ENCODE data around the gene PRPH.

The PRPH gene

DNA sequence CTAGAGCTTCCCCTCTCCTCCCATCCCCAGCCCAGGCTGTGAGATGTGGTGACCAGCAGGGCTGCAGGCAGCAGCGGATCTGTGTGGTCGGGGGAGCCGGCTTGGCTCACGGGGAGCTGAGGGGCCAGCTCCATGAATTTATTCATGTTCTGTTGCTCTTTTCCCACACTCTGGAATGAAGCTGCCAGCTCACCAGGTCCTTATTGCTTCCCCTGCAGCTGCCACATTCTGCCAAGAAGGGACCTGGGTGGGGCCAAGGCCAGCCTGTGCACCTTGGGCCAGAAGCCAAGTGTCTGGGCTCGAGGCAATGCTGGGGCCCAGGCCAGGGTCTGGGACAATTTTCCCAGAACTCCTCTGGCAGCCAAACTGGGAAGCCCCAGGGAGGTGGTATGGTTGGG is 44.5 kb downstream of the PRPH start:
- peaks cover 37% of the 10 kb centered on the region for H3K27me3 ChIP-seq (replicated peaks; ENCODE audit: control insufficient read depth, insufficient read depth, low read length, poor library complexity, severe bottlenecking)
- H3K4me3 ChIP-seq (ENCODE audit: insufficient read depth, low read depth, low read length, poor library complexity, severe bottlenecking) = no peak overlapping the region
- DNase-seq = no peak
- H3K4me1 ChIP-seq (ENCODE audit: control insufficient read depth, insufficient read depth, low read length, poor library complexity, severe bottlenecking) = peaks cover 40% of the 10 kb centered on the region
- H3K9me3 ChIP-seq (ENCODE audit: control insufficient read depth, low read length) = no peaks in the 10 kb centered on the region
- H3K36me3 ChIP-seq (ENCODE audit: control insufficient read depth, insufficient read depth, low read length) = no peaks in the 10 kb centered on the region
- no peak overlapping the region for H3K27ac ChIP-seq (ENCODE audit: insufficient read depth, low read length, poor library complexity, severe bottlenecking)

DNA sequence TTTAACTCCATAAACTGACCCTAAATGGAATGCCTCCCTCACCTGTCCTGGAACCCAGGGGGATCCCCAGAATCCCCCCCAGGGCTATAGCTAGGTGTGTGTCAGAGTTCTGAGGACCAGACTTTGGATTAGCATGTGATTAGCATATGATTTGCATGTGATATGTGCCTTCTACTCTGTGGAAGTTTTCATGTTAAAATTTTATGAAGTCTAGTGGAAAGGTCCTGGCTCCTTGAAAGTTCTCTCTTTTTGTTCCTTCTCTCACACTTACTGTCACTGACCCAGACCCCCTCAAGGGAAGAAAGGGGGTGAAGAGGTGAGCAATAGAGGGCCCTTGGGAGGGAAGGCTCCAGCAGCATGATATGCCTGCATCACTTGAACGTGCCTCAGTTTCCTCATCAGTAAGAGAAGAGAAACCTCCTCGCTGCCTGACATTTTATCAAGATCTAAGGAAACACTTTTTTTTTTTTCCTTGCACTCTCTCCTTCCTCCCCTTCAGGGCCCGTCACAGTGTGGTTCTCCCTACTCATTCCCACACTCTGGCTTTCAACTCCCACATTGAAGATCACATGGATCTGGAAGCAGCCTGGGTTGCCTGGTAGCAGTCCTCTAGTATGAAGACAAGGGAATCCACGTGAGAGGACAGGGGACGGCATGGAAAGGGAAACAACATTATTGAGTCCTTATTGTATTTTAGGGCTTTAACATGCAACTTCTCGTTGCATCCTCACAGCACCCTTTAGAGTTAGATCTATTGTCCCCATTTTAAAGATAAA is 45.3 kb downstream of the PRPH start:
- H3K27me3 ChIP-seq (replicated peaks; ENCODE audit: control insufficient read depth, insufficient read depth, low read length, poor library complexity, severe bottlenecking) = peaks cover 35% of the 10 kb centered on the region

DNA sequence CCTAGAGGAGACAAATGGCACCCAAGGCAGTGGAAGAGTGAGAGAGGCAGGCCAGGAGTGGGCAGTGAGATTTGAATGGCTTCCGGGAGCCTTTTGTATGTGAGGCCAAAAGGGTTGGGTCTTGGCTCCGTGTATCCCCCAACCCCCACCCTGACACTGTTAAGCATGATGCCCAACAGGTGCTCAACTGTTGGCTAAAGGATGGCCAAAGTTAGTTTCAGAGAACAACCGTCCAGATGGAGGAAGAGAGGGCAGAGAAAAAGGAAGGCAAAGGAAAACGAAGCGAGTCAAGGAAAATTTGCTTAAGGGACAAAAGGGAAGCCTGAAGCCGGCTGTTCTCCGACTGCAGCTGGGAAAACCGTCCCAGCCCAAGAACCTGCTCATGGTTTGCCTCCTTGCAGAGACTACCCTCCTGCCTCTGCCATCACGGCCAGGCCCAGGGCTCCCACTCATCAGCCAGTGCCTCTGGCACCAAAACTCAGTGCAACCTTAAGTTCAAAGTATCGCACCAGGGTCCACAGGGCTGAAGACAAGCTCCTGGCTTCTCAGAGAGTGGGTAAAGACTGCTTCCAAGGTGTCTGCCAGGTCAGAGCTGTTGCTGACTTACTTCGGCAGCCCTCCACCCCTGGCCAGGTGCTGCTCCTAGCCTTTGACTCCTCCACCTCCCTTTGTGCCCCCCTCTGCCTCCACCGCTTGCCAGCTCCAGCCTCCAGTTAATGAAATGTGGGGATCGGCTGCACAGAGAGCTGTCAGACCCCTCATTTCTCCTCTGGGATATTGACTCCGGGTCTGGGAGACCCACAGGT is 46.2 kb downstream of the PRPH start:
- H3K27me3 ChIP-seq (replicated peaks; ENCODE audit: control insufficient read depth, insufficient read depth, low read length, poor library complexity, severe bottlenecking) = peaks cover 34% of the 10 kb centered on the region
- DNase-seq = no peak
- H3K4me1 ChIP-seq (ENCODE audit: control insufficient read depth, insufficient read depth, low read length, poor library complexity, severe bottlenecking) = peaks cover 54% of the 10 kb centered on the region
- no peak overlapping the region for H3K27ac ChIP-seq (ENCODE audit: insufficient read depth, low read length, poor library complexity, severe bottlenecking)
- H3K9me3 ChIP-seq (ENCODE audit: control insufficient read depth, low read length) = no peaks in the 10 kb centered on the region
- no peaks in the 10 kb centered on the region for H3K36me3 ChIP-seq (ENCODE audit: control insufficient read depth, insufficient read depth, low read length)
- H3K4me3 ChIP-seq (ENCODE audit: insufficient read depth, low read depth, low read length, poor library complexity, severe bottlenecking) = no peak overlapping the region

More for the DNA sequence above, 45.3 kb downstream of the PRPH start:
- DNase-seq = no peak
- Histone ChIP-seq H3K36me3 (ENCODE audit: control insufficient read depth, insufficient read depth, low read length) (no peaks in the 10 kb centered on the region), H3K27ac (ENCODE audit: insufficient read depth, low read length, poor library complexity, severe bottlenecking) (no peak overlapping the region), H3K4me3 (ENCODE audit: insufficient read depth, low read depth, low read length, poor library complexity, severe bottlenecking) (no peak overlapping the region), H3K9me3 (ENCODE audit: control insufficient read depth, low read length) (no peaks in the 10 kb centered on the region), H3K4me1 (ENCODE audit: control insufficient read depth, insufficient read depth, low read length, poor library complexity, severe bottlenecking) (peaks cover 47% of the 10 kb centered on the region)

DNA sequence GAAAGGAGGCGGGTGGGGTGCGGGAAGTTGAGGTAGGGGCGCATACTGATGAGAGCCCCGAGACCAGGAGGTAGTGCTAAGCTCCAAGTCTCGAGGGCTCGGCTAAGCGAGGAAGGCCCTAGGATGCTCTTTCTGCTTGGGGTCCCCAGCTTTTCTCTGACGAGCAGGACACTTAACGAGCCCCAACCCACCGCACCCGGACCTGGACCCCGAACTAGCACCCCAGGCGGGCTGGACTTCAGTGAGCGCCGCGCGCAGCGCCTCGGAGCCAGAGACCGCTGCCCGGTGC is 46.8 kb downstream of the PRPH start:
- H3K4me1 ChIP-seq (ENCODE audit: control insufficient read depth, insufficient read depth, low read length, poor library complexity, severe bottlenecking) = peaks cover 54% of the 10 kb centered on the region
- DNase-seq = no peak
- peaks cover 34% of the 10 kb centered on the region for H3K27me3 ChIP-seq (replicated peaks; ENCODE audit: control insufficient read depth, insufficient read depth, low read length, poor library complexity, severe bottlenecking)
- H3K9me3 ChIP-seq (ENCODE audit: control insufficient read depth, low read length) = no peaks in the 10 kb centered on the region
- no peaks in the 10 kb centered on the region for H3K36me3 ChIP-seq (ENCODE audit: control insufficient read depth, insufficient read depth, low read length)
- H3K27ac ChIP-seq (ENCODE audit: insufficient read depth, low read length, poor library complexity, severe bottlenecking) = no peak overlapping the region
- no peak overlapping the region for H3K4me3 ChIP-seq (ENCODE audit: insufficient read depth, low read depth, low read length, poor library complexity, severe bottlenecking)

DNA sequence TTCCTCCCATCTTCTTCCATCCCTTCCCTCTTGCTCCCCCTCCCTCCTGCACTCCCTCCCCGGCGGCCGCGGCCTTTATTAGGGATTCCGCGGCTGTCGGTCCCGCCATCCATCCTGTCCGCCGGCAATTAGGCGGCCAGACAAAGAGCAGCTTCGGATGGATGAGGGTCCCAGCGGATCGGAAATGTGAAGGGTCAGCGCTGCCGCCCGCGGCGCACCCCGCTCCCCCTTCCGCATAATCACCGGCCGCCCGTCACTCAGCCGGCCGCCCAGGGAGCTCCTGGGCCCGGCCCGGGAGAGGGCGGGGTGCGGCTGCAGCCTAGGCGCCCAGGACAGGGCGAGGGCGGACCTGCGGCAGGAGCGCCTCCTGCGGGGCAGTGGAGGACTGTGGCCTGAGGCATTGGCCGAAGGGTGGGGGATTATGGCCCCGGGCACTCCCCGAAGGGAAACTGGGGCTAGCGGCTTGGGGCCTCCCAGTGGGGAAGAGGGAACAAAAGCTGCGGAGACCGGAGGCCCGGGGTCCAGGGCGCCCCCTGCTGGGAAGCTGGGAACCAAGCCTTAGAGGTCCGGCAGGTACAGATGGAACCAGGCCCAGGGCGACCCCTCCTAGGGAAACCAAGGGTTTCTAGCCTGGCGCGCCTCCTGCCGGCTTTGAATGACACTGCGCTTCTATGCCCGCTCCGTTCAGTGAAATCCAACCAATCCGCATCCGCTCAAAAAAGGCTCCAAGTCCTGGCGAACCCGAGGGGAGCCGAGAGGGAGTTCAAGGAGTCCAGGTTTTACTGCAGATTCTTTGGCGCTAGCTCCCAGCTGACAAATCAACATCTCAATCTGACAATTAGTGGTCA is 47.3 kb downstream of the PRPH start:
- H3K27ac ChIP-seq (ENCODE audit: insufficient read depth, low read length, poor library complexity, severe bottlenecking) = no peak overlapping the region
- H3K4me3 ChIP-seq (ENCODE audit: insufficient read depth, low read depth, low read length, poor library complexity, severe bottlenecking) = peak overlapping the region; percentile 46
- peak; percentile 52 to 71 (median 56) for DNase-seq
- H3K36me3 ChIP-seq (ENCODE audit: control insufficient read depth, insufficient read depth, low read length) = no peaks in the 10 kb centered on the region
- peaks cover 34% of the 10 kb centered on the region for H3K27me3 ChIP-seq (replicated peaks; ENCODE audit: control insufficient read depth, insufficient read depth, low read length, poor library complexity, severe bottlenecking)
- peaks cover 54% of the 10 kb centered on the region for H3K4me1 ChIP-seq (ENCODE audit: control insufficient read depth, insufficient read depth, low read length, poor library complexity, severe bottlenecking)
- H3K9me3 ChIP-seq (ENCODE audit: control insufficient read depth, low read length) = no peaks in the 10 kb centered on the region

DNA sequence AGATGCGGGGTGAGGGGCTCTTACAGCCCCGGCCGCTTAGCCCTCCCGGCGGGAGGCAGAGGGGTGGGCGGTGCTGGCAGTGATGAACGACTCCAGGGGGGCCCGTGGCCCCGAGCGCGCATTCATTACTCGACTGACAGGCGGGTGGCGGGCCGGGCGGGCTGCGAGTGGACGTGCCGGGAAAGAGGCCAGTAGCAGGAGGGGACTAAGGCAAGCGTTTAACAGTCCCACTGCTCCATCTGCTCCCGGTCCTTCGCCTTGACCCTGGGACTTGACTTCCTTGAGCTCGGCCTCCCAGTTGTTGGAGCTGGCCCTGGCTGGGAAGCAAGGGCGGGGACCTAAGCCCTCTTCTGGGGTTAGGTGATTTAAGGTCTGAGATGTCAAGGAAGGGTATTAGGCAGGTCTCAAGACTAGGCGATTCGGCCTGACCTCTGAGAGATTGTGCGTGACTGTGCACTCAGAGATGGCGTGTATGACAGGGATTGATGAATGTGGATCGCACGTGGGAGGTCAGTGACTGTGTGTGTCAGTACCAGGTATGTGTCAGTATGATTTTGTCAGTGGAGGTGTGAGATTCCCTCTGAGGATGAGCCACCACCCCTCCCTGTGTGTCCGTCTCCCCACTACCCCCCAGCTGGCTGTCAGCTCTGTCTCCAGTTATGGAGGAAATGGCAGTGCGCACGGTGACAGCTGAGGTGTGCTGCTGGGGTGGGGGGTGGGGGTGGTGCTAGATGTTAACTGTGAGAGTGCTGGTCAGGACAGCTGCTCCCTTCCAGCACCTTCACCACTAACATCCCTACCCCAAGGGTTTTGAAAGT is 48.2 kb downstream of the PRPH start:
- Histone ChIP-seq H3K27ac (ENCODE audit: insufficient read depth, low read length, poor library complexity, severe bottlenecking) (no peak overlapping the region), H3K4me1 (ENCODE audit: control insufficient read depth, insufficient read depth, low read length, poor library complexity, severe bottlenecking) (peaks cover 59% of the 10 kb centered on the region), H3K9me3 (ENCODE audit: control insufficient read depth, low read length) (no peaks in the 10 kb centered on the region), H3K4me3 (ENCODE audit: insufficient read depth, low read depth, low read length, poor library complexity, severe bottlenecking) (peak overlapping the region; percentile 46), H3K36me3 (ENCODE audit: control insufficient read depth, insufficient read depth, low read length) (no peaks in the 10 kb centered on the region), H3K27me3 (replicated peaks; ENCODE audit: control insufficient read depth, insufficient read depth, low read length, poor library complexity, severe bottlenecking) (peaks cover 42% of the 10 kb centered on the region)
- no peak for DNase-seq

DNA sequence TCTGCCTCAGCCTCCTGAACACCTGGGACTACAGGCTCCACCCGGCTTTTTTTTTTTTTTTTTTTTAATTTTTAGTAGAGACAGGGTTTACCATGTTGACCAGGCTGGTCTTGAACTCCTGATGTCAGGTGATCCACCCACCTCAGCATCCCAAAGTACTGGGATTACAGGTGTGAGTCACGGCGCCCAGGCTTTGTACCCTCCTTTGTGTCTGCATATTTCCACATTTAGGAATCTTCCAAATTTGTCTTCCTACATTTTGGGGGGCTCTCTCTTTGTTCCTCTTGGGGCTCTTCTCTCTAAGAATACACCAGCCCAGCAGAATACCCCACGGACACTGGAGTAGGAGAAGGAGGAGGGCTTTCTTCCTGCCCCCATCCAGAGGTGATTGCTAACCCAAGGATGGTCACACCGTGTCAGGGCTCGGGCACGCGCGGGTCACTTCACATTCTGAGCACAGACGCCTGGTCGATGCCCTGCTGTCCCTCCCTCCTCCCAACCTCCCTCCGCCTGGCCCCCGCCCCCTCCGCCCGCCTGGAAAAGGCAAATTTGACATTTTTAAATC is 49.6 kb downstream of the PRPH start:
- no peaks in the 10 kb centered on the region for H3K9me3 ChIP-seq (ENCODE audit: control insufficient read depth, low read length)
- peaks cover 59% of the 10 kb centered on the region for H3K4me1 ChIP-seq (ENCODE audit: control insufficient read depth, insufficient read depth, low read length, poor library complexity, severe bottlenecking)
- H3K4me3 ChIP-seq (ENCODE audit: insufficient read depth, low read depth, low read length, poor library complexity, severe bottlenecking) = no peak overlapping the region
- no peaks in the 10 kb centered on the region for H3K36me3 ChIP-seq (ENCODE audit: control insufficient read depth, insufficient read depth, low read length)
- peaks cover 55% of the 10 kb centered on the region for H3K27me3 ChIP-seq (replicated peaks; ENCODE audit: control insufficient read depth, insufficient read depth, low read length, poor library complexity, severe bottlenecking)
- no peak for DNase-seq
- H3K27ac ChIP-seq (ENCODE audit: insufficient read depth, low read length, poor library complexity, severe bottlenecking) = no peak overlapping the region

DNA sequence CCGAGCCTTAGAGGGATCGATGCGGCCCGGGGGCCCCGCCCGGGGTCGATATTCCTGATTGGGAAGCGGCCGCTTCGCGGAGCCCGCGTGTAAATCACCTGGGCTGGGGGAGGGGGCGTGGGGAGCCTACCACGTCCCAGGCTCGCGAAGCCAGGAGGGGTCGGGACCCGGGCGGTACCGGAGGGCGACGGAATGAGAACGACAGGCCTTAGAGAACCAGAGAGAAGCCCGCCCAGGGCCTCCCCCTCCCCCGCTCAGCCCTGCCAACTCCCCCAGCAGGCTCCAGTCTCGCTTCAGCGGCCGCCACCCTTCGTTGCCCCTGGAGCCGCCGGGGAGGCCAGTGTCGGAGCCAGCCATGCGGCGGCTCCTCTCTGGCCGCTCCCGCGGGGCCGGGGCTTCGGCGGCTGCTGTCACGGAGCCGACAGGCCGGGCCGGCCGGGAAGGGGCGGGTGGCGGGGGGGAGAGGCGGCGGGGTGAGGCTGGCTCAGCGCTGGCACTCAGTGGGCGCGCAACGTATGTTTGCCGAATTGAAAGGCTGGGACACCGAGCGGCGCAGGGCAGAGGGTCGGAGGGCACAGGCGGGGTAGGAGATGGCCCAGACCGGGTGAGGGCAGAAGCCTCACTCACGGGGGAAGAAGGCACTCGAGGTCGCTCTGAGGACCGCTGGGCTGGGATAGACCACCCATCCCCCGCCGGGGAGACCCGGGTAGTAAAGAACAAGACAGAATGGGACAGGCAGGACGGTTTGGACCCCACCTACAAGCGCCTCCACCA is 50.3 kb downstream of the PRPH start:
- Histone ChIP-seq H3K27ac (ENCODE audit: insufficient read depth, low read length, poor library complexity, severe bottlenecking) (no peak overlapping the region), H3K4me1 (ENCODE audit: control insufficient read depth, insufficient read depth, low read length, poor library complexity, severe bottlenecking) (peaks cover 59% of the 10 kb centered on the region), H3K4me3 (ENCODE audit: insufficient read depth, low read depth, low read length, poor library complexity, severe bottlenecking) (peak overlapping the region; percentile 39), H3K9me3 (ENCODE audit: control insufficient read depth, low read length) (no peaks in the 10 kb centered on the region), H3K36me3 (ENCODE audit: control insufficient read depth, insufficient read depth, low read length) (no peaks in the 10 kb centered on the region), H3K27me3 (replicated peaks; ENCODE audit: control insufficient read depth, insufficient read depth, low read length, poor library complexity, severe bottlenecking) (peaks cover 55% of the 10 kb centered on the region)
- no peak for DNase-seq
